H4 (cell line): ENCODE data around the gene CLEC4C. TPM values are rescaled to one million over a fixed set of nuclear protein-coding genes. Genes with fewer than 3 reads are reported as not detected.
"Not testable (repeated sequence)": the region's sequence is repeated elsewhere in the genome, so short reads cannot be mapped to it uniquely, and the experiment has no call there.

Source experiments
- DNase-seq: peaks from one replicate; pipeline ENCODE4 v3.0.0-alpha.2; 2015; ENCODE audit warnings: low spot score
- total RNA-seq: library from RNA; depleted of rRNA; stranded (reverse); fragments of >200 nt; shearing (Covaris generic); gene quantifications from 2 replicates; pipeline ENCODE4 v1.2.3, GENCODE V29; 2014; rRNA removed

Gene CLEC4C
- not detected in 2 replicates for total RNA-seq

- no peak for DNase-seq
Observed at GRCh38 chr12:7747246-7747645, at the start of gene CLEC4C. TSS of gene CLEC4C (minus strand) at chr12:7747375. CDS start at chr12:7747348, 27 bp downstream.

GRCh38 chr12:7793211-7793610 is 46.0 kb upstream of the CLEC4C start:
- no peak for DNase-seq

- DNase-seq: not testable (repeated sequence)
Observed at GRCh38 chr12:7788884-7789528, 41.8 kb upstream of the CLEC4C start, which contains the start of gene NANOG. TSS of gene NANOG (plus strand) at chr12:7789402. CDS start at chr12:7789615, 213 bp downstream.

- no peak for DNase-seq
Observed at GRCh38 chr12:7788294-7788660, 41.1 kb upstream of the CLEC4C start.

GRCh38 chr12:7787574-7788293 is 40.6 kb upstream of the CLEC4C start:
- no peak for DNase-seq

GRCh38 chr12:7784701-7785100 is 37.5 kb upstream of the CLEC4C start:
- DNase-seq: no peak

- DNase-seq: not testable (repeated sequence)
Observed at GRCh38 chr12:7783433-7783832, 36.3 kb upstream of the CLEC4C start.

GRCh38 chr12:7782055-7782454 is 34.9 kb upstream of the CLEC4C start:
- DNase-seq: no peak

GRCh38 chr12:7781274-7781673 is 34.1 kb upstream of the CLEC4C start:
- DNase-seq: no peak

- no peak for DNase-seq
Observed at GRCh38 chr12:7769999-7770398, 22.8 kb upstream of the CLEC4C start.

- no peak for DNase-seq
Observed at GRCh38 chr12:7758766-7759140, 11.6 kb upstream of the CLEC4C start.

- no peak for DNase-seq
Observed at GRCh38 chr12:7756993-7757392, 9.8 kb upstream of the CLEC4C start.

GRCh38 chr12:7755668-7756067 is 8.5 kb upstream of the CLEC4C start:
- DNase-seq: not testable (repeated sequence)

GRCh38 chr12:7751941-7752922 is 5.1 kb upstream of the CLEC4C start:
- not testable (repeated sequence) for DNase-seq

GRCh38 chr12:7751394-7751793 is 4.2 kb upstream of the CLEC4C start:
- DNase-seq: no peak

GRCh38 chr12:7750350-7750749 is 3.2 kb upstream of the CLEC4C start:
- no peak for DNase-seq

GRCh38 chr12:7749442-7749841 is 2.3 kb upstream of the CLEC4C start:
- DNase-seq: no peak

- no peak for DNase-seq
Observed at GRCh38 chr12:7748852-7749251, 1.7 kb upstream of the CLEC4C start.

- no peak for DNase-seq
Observed at GRCh38 chr12:7732993-7733392, 14.2 kb downstream of the CLEC4C start.

GRCh38 chr12:7731486-7731885 is 15.7 kb downstream of the CLEC4C start:
- DNase-seq: no peak

GRCh38 chr12:7730984-7731383 is 16.2 kb downstream of the CLEC4C start:
- DNase-seq: not testable (repeated sequence)

GRCh38 chr12:7729746-7730145 is 17.4 kb downstream of the CLEC4C start:
- DNase-seq: no peak
